Neuronal stem cell (in vitro differentiated cells): ENCODE results near the gene FCAMR.

Source experiments
- DNase-seq: peaks from one replicate; pipeline ENCODE4 v3.0.0-alpha.2; 2013; ENCODE audit warnings: low spot score
- H2AFZ ChIP-seq: one replicate; pipeline ENCODE4 v1.6.1; 2013; ENCODE audit warnings: mild to moderate bottlenecking, low read length, inconsistent platforms
- H2AK5ac ChIP-seq: 2 replicates; pipeline ENCODE4 v1.6.1; 2013; ENCODE audit warnings: low read depth, mild to moderate bottlenecking, inconsistent platforms, low read length, moderate library complexity, mixed read lengths
- H2BK120ac ChIP-seq: 2 replicates; pipeline ENCODE4 v1.6.1; 2013; ENCODE audit warnings: low read depth, mild to moderate bottlenecking, inconsistent platforms, low read length, moderate library complexity, mixed read lengths
- H2BK12ac ChIP-seq: one replicate; pipeline ENCODE4 v1.6.1; 2013; ENCODE audit warnings: low read length, inconsistent platforms
- H2BK15ac ChIP-seq: 2 replicates; pipeline ENCODE4 v1.6.1; 2013; ENCODE audit warnings: mild to moderate bottlenecking, low read length, inconsistent platforms, mixed read lengths
- H2BK5ac ChIP-seq: one replicate; pipeline ENCODE4 v1.6.1; 2013; ENCODE audit warnings: inconsistent platforms, mild to moderate bottlenecking, low read length, moderate library complexity
- H3K14ac ChIP-seq: one replicate; pipeline ENCODE4 v1.6.1; 2013; ENCODE audit warnings: low read length, inconsistent platforms
- H3K18ac ChIP-seq: 2 replicates; pipeline ENCODE4 v1.6.1; 2013; ENCODE audit warnings: low read length, inconsistent platforms
- H3K23ac ChIP-seq: 2 replicates; pipeline ENCODE4 v1.6.1; 2013; ENCODE audit warnings: low read depth, mild to moderate bottlenecking, mixed read lengths, low read length, inconsistent platforms; ENCODE audit not compliant: poor library complexity
- H3K27ac ChIP-seq: replicated peaks from 3 replicates; pipeline ENCODE4 v1.5.1; 2013; ENCODE audit warnings: low read length, inconsistent platforms
- H3K27me3 ChIP-seq, 3 experiments: 2 replicates each; pipeline ENCODE4 v1.6.1; 2013; ENCODE audit warnings: low read length in 3 of 3, mild to moderate bottlenecking in 2 of 3, inconsistent platforms in 1 of 3, low read depth in 1 of 3, mixed read lengths in 1 of 3, moderate library complexity in 1 of 3; ENCODE audit not compliant: control insufficient read depth in 3 of 3, insufficient read depth in 3 of 3
- H3K36me3 ChIP-seq, 2 donors: replicated peaks in 1 of 2; 2 replicates each; pipeline ENCODE4 v1.6.1; 2013; ENCODE audit warnings: low read length in 2 of 2; ENCODE audit not compliant: control insufficient read depth in 2 of 2, insufficient read depth in 2 of 2
- H3K4ac ChIP-seq: 2 replicates; pipeline ENCODE4 v1.6.1; 2013; ENCODE audit warnings: inconsistent platforms, mild to moderate bottlenecking, low read length, moderate library complexity
- H3K4me1 ChIP-seq, 2 donors: 1 replicate in 1 of 2; 2 replicates in 1 of 2; pipeline ENCODE4 v1.6.1; 2013; ENCODE audit warnings: low read length in 2 of 2, low read depth in 1 of 2; ENCODE audit not compliant: control insufficient read depth in 2 of 2, insufficient read depth in 1 of 2
- H3K4me2 ChIP-seq: one replicate; pipeline ENCODE4 v1.6.1; 2013; ENCODE audit warnings: mild to moderate bottlenecking, low read length, inconsistent platforms; ENCODE audit not compliant: insufficient read depth, poor library complexity, severe bottlenecking
- H3K4me3 ChIP-seq, 2 donors: 2 replicates each; pipeline ENCODE4 v1.5.1; 2013; ENCODE audit warnings: low read length in 2 of 2, mild to moderate bottlenecking in 2 of 2, inconsistent platforms in 1 of 2, moderate library complexity in 1 of 2
- H3K79me1 ChIP-seq: one replicate; pipeline ENCODE4 v1.6.1; 2013; ENCODE audit warnings: low read depth, mild to moderate bottlenecking, inconsistent platforms, low read length, moderate library complexity
- H3K9ac ChIP-seq: one replicate; pipeline ENCODE4 v1.6.1; 2013; ENCODE audit warnings: mild to moderate bottlenecking, low read depth, low read length, inconsistent platforms; ENCODE audit not compliant: poor library complexity
- H3K9me3 ChIP-seq, 2 donors: replicated peaks in 1 of 2; 2 replicates each; pipeline versions ENCODE3 to v1.6.1; 2013; ENCODE audit warnings: low read length in 2 of 2, mild to moderate bottlenecking in 2 of 2, inconsistent platforms in 1 of 2, low read depth in 1 of 2, mixed read lengths in 1 of 2, moderate library complexity in 1 of 2; ENCODE audit not compliant: control insufficient read depth in 2 of 2, insufficient read depth in 1 of 2
- H4K8ac ChIP-seq: one replicate; pipeline ENCODE4 v1.6.1; 2013; ENCODE audit warnings: low read depth, mild to moderate bottlenecking, inconsistent platforms, low read length, moderate library complexity
- H4K91ac ChIP-seq: one replicate; pipeline ENCODE4 v1.6.1; 2013; ENCODE audit warnings: low read length, low read depth, mild to moderate bottlenecking, inconsistent platforms; ENCODE audit not compliant: poor library complexity
- WGBS, 2 donors: extraction: QIAGEN DNeasy Blood & Tissue Kit; methylation state at CpG; one replicate each; pipeline ENCODE4 v1.1.7; 2013; ENCODE audit warnings: missing lambda C conversion rate in 2 of 2, mixed read lengths in 1 of 2; ENCODE audit not compliant: insufficient read length in 2 of 2, insufficient replicate concordance in 1 of 2; ENCODE audit errors: extremely low coverage in 2 of 2; 5-methylcytosine and 5-hydroxymethylcytosine counted together

Gene FCAMR

GRCh38 chr1:206930210-206930798, 40.0 kb downstream of the FCAMR start:
- Histone ChIP-seq H2AFZ (no peak overlapping the region), H3K4me3 (no peak overlapping the region), H2BK120ac (no peak overlapping the region), H3K9ac (no peak overlapping the region), H2AK5ac (no peak overlapping the region), H3K4ac (no peak overlapping the region), H3K18ac (no peak overlapping the region), H3K4me1 (no peaks in the 10 kb centered on the region), H2BK15ac (no peak overlapping the region), H3K27ac (no peak overlapping the region), H3K79me1 (no peaks in the 10 kb centered on the region), H4K91ac (no peak overlapping the region), H3K4me2 (no peak overlapping the region), H3K14ac (no peak overlapping the region), H3K36me3 (no peaks in the 10 kb centered on the region), H3K23ac (no peak overlapping the region), H3K27me3 (no peaks in the 10 kb centered on the region), H2BK5ac (no peak overlapping the region), H3K9me3 (no peaks in the 10 kb centered on the region), H2BK12ac (no peak overlapping the region), H4K8ac (no peak overlapping the region)
- no peak for DNase-seq
- WGBS, 2 donors, result no CpG with 5 or more reads among the region's 17 CpGs

- DNase-seq, result no peak
- H3K9ac ChIP-seq, result no peak overlapping the region
- H3K4ac ChIP-seq, result no peak overlapping the region
- H2AFZ ChIP-seq, result no peak overlapping the region
- no peak overlapping the region for H2BK15ac ChIP-seq
- H2BK12ac ChIP-seq, result no peak overlapping the region
- no peaks in the 10 kb centered on the region for H3K4me1 ChIP-seq
- H3K9me3 ChIP-seq, result no peaks in the 10 kb centered on the region
- H2BK5ac ChIP-seq, result no peak overlapping the region
- H3K36me3 ChIP-seq, result no peaks in the 10 kb centered on the region
- no peak overlapping the region for H3K27ac ChIP-seq
- no peak overlapping the region for H3K4me3 ChIP-seq
- H3K27me3 ChIP-seq, result no peaks in the 10 kb centered on the region
- H4K8ac ChIP-seq, result no peak overlapping the region
- H2AK5ac ChIP-seq, result no peak overlapping the region
- no peak overlapping the region for H3K23ac ChIP-seq
- H4K91ac ChIP-seq, result no peak overlapping the region
- no peak overlapping the region for H3K14ac ChIP-seq
- H3K18ac ChIP-seq, result no peak overlapping the region
- WGBS, 2 donors, result no CpG with 5 or more reads among the region's 6 CpGs
- H2BK120ac ChIP-seq, result no peak overlapping the region
- no peaks in the 10 kb centered on the region for H3K79me1 ChIP-seq
- no peak overlapping the region for H3K4me2 ChIP-seq
These were observed 40.7 kb downstream of the FCAMR start for GRCh38 chr1:206929524-206929923.

- no peak overlapping the region for H2BK120ac ChIP-seq
- H3K27ac ChIP-seq, result no peak overlapping the region
- H3K18ac ChIP-seq, result no peak overlapping the region
- peaks cover 0 to 4% (median 0%) of the 10 kb centered on the region in 3 experiments for H3K27me3 ChIP-seq
- H2AK5ac ChIP-seq, result no peak overlapping the region
- H3K4me1 ChIP-seq, result peaks cover 0 to 5% of the 10 kb centered on the region in 2 donors
- no peak overlapping the region for H3K14ac ChIP-seq
- no CpG with 5 or more reads among the region's 2 CpGs for WGBS, 2 donors
- peaks cover 4% of the 10 kb centered on the region for H3K79me1 ChIP-seq
- no peak overlapping the region for H3K4me3 ChIP-seq
- no peak overlapping the region for H2BK12ac ChIP-seq
- no peak overlapping the region for H2BK5ac ChIP-seq
- H4K8ac ChIP-seq, result no peak overlapping the region
- H3K36me3 ChIP-seq, result peaks cover 0 to 4% of the 10 kb centered on the region in 2 donors
- no peaks in the 10 kb centered on the region for H3K9me3 ChIP-seq
- H2AFZ ChIP-seq, result no peak overlapping the region
- H2BK15ac ChIP-seq, result no peak overlapping the region
- no peak overlapping the region for H3K4me2 ChIP-seq
- no peak overlapping the region for H4K91ac ChIP-seq
- no peak overlapping the region for H3K4ac ChIP-seq
- H3K23ac ChIP-seq, result no peak overlapping the region
- H3K9ac ChIP-seq, result no peak overlapping the region
- no peak for DNase-seq
These were observed 44.0 kb downstream of the FCAMR start for GRCh38 chr1:206926286-206926685.

- Histone ChIP-seq H2BK12ac (no peak overlapping the region), H3K27ac (no peak overlapping the region), H3K14ac (no peak overlapping the region), H3K27me3 (peaks cover 0 to 4% (median 0%) of the 10 kb centered on the region in 3 experiments), H2BK120ac (no peak overlapping the region), H3K9ac (no peak overlapping the region), H4K8ac (no peak overlapping the region), H2AFZ (no peak overlapping the region), H3K18ac (no peak overlapping the region), H3K36me3 (peaks cover 0 to 4% of the 10 kb centered on the region in 2 donors), H2AK5ac (no peak overlapping the region), H2BK15ac (no peak overlapping the region), H3K23ac (no peak overlapping the region), H3K79me1 (peaks cover 4% of the 10 kb centered on the region), H3K4ac (no peak overlapping the region), H2BK5ac (no peak overlapping the region), H3K4me3 (no peak overlapping the region), H3K9me3 (no peaks in the 10 kb centered on the region), H4K91ac (no peak overlapping the region), H3K4me1 (peaks cover 0 to 5% of the 10 kb centered on the region in 2 donors), H3K4me2 (no peak overlapping the region)
- WGBS, 2 donors, result no CpG with 5 or more reads among the region's 11 CpGs
- no peak for DNase-seq
These were observed 45.0 kb downstream of the FCAMR start for GRCh38 chr1:206925106-206925736.
